ENCODE measurements around the gene ALX3. TPM values are rescaled to one million over a fixed set of nuclear protein-coding genes. Genes with fewer than 3 reads are reported as not detected.

ALX3 gene
- total RNA-seq: not detected in 2 replicates

DNA sequence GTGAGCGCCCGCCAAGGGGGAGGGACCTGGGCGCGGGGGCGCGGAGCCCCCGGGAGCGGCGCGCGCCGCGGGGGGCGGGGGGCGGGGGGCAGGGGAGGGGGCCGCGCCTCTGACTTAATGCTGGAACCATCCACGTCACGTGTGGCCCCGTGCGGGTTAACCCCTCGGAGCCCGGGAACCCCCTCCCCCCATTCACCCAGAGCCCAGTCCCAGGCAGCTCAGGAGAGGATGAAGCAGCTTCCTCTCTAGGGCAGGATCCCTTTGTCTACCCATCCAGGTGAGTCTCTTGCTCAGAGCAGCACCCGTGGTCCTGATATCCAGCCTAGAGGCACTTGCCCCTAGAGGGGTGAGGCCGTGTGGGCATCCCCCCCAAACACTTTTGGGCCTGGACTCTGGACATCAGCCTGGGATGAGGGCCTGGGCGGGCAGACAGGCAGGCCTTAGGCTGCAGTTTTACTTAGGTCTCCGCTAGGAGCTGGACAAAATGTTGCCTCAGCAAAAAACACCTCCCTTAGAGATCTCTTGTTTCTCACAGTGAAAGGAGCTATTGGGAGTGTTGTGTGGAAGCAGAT is at the start of gene ALX3:
ALX3 (minus strand) TSS at position 2 of the 572 bp plus-strand sequence. CDS start 60 bp downstream, outside the sequence.

DNA sequence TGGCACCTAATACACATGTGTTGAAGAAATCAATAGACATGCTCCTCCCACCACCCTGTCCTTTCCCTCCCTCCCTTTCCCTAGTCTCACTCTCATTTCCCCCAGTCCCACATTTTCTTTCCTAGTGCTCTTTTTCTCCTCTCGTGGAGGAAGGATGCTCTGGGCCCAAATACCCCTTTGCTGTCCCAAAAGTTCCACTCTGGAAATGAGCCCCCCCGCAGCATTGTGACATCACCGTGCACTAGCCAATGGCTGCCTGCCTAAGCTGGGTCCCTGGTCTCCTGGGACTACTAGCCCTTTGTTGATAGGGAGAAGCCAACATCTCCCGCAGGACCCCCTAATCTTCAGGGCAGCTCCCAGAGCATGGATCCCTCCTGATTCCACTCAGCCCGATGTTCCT is 41.7 kb upstream of the ALX3 start, which contains the start of gene UBL4B:
UBL4B (plus strand) TSS at position 301 of the 400 bp plus-strand sequence; CDS start at position 393, 92 bp downstream.

DNA sequence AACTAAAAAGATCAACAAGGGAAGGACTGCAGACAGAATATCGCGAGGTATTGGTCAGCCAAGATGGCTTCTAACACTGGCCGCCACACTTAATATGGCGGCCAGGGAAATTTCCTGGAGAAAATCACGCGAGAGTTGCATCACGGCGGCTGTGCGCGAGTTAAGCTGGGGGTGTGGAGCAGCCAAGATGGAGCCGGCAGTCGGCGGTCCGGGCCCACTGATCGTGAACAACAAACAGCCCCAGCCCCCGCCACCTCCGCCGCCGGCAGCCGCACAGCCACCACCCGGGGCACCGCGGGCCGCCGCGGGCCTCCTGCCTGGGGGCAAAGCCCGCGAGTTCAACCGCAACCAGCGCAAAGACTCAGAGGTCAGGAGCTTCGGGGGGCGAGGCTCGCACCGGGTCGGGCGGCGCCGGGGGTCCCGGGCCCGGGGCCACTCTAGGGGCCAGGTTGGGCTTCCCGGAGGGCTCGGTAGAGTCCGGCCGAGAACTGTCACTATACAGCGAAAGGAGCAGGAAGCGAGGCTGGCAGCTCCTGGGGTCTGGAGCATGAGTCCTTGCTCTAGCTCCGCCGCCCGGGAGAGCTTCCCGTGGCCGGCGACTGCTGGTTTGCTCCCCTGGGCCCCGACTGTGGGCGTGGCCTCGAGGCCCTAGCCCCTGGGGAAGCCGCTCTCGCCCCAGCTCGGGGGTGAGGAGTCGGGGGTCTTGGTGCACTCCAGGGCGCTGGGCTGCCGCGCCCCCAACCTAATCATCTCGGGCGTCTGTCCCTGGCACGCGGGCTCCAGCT is 35.8 kb downstream of the ALX3 start, which contains the start of gene STRIP1:
STRIP1 (plus strand) TSS at position 174 of the 785 bp plus-strand sequence; CDS start at position 188, 14 bp downstream.

Other genes starting within 250 kb of the ALX3 start
- gene CSF1, start 159.8 kb downstream of the ALX3 start, total RNA-seq: 261 and 268 TPM in 2 replicates
- gene AHCYL1, start 85.9 kb downstream of the ALX3 start, total RNA-seq: 58.4 and 63.2 TPM in 2 replicates
- 25.1 and 31.8 TPM in 2 replicates for gene STRIP1, start 36.0 kb downstream of the ALX3 start, total RNA-seq
- not detected in 2 replicates for gene UBL4B, start 41.8 kb upstream of the ALX3 start, total RNA-seq
- gene SLC6A17, start 79.8 kb upstream of the ALX3 start, total RNA-seq: 0.12 and 0.15 TPM in 2 replicates
- gene KCNC4, start 139.6 kb upstream of the ALX3 start, total RNA-seq: 4.1 and 4.6 TPM in 2 replicates